ENCODE data around the gene KIAA1671. TPM values are rescaled to one million over a fixed set of nuclear protein-coding genes. Genes with fewer than 3 reads are reported as not detected.
A peak's percentile ranks its signal among the peaks of the same experiment; 100 is the strongest.

KIAA1671 gene
- total RNA-seq, 1 donor from 2014 or later, result 17.3 TPM

DNA sequence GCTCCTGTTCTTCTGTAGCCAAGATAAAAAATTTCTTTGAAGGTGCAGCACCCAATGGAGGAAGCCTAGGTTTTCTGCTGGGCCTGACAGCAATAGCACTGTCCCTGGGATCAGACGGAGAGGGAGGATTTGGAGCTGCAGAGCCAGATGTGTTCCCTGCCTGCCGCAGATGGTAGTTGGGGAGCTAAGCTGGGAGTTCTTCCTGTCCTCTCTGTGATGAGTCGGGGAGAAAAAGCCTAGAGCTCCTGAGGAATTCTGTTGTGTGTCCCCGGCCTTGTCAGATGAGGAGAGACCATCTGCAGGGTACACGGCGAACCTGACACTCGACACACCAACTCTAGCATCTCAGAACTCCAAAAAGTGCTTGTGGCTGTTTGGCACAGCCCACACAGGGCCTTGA is 143.4 kb downstream of the KIAA1671 start:
- H3K4me1 ChIP-seq, result peaks cover 15% of the 10 kb centered on the region
- DNase-seq (ENCODE audit: low spot score), result no peak
- H3K36me3 ChIP-seq, result no peaks in the 10 kb centered on the region
- Mint-ChIP-seq H3K27me3 (ENCODE audit: insufficient read depth, low read depth) (peaks cover 9% of the 10 kb centered on the region), H3K36me3 (peaks cover 2% of the 10 kb centered on the region), H3K9me3 (no peaks in the 10 kb centered on the region), H3K4me3 (no peak overlapping the region), H3K4me1 (peaks cover 39% of the 10 kb centered on the region), H3K27ac (peak overlapping the region; percentile 14)
- no peaks in the 10 kb centered on the region for H3K79me2 ChIP-seq (ENCODE audit: low read depth)
- H3K4me3 ChIP-seq, result no peak overlapping the region
- peaks cover 11% of the 10 kb centered on the region for H3F3A ChIP-seq (ENCODE audit: low read depth)
- H3K27ac ChIP-seq, result no peak overlapping the region
- peaks cover 35% of the 10 kb centered on the region for H4K20me1 ChIP-seq (ENCODE audit: low read depth)
- TF ChIP-seq, protein P1, sequence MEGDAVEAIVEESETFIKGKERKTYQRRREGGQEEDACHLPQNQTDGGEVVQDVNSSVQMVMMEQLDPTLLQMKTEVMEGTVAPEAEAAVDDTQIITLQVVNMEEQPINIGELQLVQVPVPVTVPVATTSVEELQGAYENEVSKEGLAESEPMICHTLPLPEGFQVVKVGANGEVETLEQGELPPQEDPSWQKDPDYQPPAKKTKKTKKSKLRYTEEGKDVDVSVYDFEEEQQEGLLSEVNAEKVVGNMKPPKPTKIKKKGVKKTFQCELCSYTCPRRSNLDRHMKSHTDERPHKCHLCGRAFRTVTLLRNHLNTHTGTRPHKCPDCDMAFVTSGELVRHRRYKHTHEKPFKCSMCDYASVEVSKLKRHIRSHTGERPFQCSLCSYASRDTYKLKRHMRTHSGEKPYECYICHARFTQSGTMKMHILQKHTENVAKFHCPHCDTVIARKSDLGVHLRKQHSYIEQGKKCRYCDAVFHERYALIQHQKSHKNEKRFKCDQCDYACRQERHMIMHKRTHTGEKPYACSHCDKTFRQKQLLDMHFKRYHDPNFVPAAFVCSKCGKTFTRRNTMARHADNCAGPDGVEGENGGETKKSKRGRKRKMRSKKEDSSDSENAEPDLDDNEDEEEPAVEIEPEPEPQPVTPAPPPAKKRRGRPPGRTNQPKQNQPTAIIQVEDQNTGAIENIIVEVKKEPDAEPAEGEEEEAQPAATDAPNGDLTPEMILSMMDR (IDR thresholded peaks at IDR 0.05), result no peak
- no peak for TF ChIP-seq EZH2phosphoT487 (IDR thresholded peaks at IDR 0.05)
- no peak for TF ChIP-seq EZH2 (IDR thresholded peaks at IDR 0.05)
- no peak overlapping the region for H2AFZ ChIP-seq (replicated peaks)
- no peak overlapping the region for H3K4me2 ChIP-seq
- no peaks in the 10 kb centered on the region for H3K27me3 ChIP-seq
- no peaks in the 10 kb centered on the region for H3K9me3 ChIP-seq (ENCODE audit: low read depth)
- no peak overlapping the region for H3K9ac ChIP-seq

DNA sequence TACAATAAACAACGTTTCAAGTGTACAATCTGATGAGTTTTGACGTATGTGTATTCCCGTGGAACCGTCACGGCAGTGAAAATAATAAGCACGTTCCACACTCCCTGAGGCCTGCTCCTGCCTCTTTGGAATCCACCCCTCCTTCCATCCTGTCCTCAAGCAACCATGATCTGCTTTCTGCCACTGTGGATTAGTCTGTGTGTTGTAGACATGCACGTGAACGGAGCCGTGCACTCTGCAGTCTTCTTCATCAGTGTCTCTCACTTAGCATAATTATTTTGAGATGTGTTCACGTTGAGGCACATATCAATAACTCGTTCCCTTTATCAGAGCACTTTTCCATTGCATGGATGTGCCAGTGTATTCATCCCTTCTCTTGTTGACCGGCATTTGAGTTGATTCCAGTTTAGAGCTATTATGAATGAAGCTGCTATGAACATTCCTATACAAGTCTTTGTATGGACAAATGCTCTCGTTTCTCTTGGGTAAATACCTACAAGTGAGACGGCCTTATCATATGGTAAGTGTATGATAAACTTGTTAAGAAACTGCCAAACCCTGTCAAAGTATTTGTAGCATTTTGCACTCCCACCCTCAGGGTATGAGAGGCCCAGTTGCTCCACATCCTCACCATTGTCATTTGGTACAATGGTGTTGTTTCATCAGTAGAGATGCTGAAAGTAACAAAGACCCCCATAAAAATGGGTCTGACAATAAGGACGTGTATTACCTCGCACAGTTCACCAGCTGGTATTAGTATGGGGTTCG is 144.3 kb downstream of the KIAA1671 start:
- TF ChIP-seq EZH2phosphoT487 (IDR thresholded peaks at IDR 0.05) (no peak), EZH2 (IDR thresholded peaks at IDR 0.05) (no peak)
- TF ChIP-seq, protein P1 (IDR thresholded peaks at IDR 0.05), result no peak
- no peak overlapping the region for H2AFZ ChIP-seq (replicated peaks)
- peak overlapping the region; percentile 47 for H3K27ac Mint-ChIP-seq
- H3K4me3 Mint-ChIP-seq, result peak overlapping the region; percentile 48
- H3K36me3 Mint-ChIP-seq, result peaks cover 2% of the 10 kb centered on the region
- H3K27me3 Mint-ChIP-seq (ENCODE audit: insufficient read depth, low read depth), result peaks cover 9% of the 10 kb centered on the region
- H4K20me1 ChIP-seq (ENCODE audit: low read depth), result peaks cover 35% of the 10 kb centered on the region
- no peak overlapping the region for H3K27ac ChIP-seq
- peaks cover 48% of the 10 kb centered on the region for H3K4me1 Mint-ChIP-seq
- H3F3A ChIP-seq (ENCODE audit: low read depth), result peaks cover 15% of the 10 kb centered on the region
- DNase-seq (ENCODE audit: low spot score), result no peak
- H3K36me3 ChIP-seq, result no peaks in the 10 kb centered on the region
- peaks cover 19% of the 10 kb centered on the region for H3K4me1 ChIP-seq
- no peaks in the 10 kb centered on the region for H3K79me2 ChIP-seq (ENCODE audit: low read depth)
- H3K9me3 Mint-ChIP-seq, result no peaks in the 10 kb centered on the region
- no peaks in the 10 kb centered on the region for H3K9me3 ChIP-seq (ENCODE audit: low read depth)
- no peak overlapping the region for H3K4me2 ChIP-seq
- no peaks in the 10 kb centered on the region for H3K27me3 ChIP-seq
- no peak overlapping the region for H3K4me3 ChIP-seq
- no peak overlapping the region for H3K9ac ChIP-seq

DNA sequence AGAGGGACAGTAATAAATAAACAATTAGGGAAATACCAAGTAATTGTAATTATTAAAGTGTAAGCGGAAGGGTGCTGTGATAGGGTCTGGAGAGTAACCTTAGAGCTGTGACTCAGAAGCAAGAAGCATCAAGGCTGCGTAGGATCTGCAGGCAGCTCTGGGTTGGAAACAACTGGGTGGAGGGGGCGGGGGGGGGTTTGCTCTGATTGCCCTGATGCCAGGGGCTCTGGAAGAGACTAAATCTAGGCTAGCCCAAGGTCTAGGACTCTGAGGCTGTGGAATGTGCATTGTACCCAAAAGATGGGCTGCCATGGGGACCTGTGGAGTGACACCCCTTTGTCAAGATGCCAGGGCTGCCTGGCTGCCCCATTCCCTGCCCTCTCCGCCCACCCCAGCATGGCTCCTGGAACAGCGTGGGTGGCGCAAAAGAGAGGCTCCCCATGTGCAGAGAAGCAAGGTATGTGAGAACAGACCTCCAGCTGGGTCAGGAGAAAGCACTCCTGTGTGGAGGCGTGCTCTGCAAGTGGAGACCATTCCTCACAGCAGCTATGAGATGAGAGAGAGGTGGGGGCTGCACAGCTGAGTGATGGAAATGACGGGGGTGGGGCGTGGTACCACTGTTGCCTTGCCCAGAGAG is 146.0 kb downstream of the KIAA1671 start:
- no peaks in the 10 kb centered on the region for H3K36me3 ChIP-seq
- H2AFZ ChIP-seq (replicated peaks), result no peak overlapping the region
- Mint-ChIP-seq H3K27ac (no peak overlapping the region), H3K27me3 (ENCODE audit: insufficient read depth, low read depth) (peaks cover 9% of the 10 kb centered on the region), H3K4me3 (no peak overlapping the region), H3K4me1 (peaks cover 43% of the 10 kb centered on the region), H3K36me3 (peaks cover 2% of the 10 kb centered on the region), H3K9me3 (no peaks in the 10 kb centered on the region)
- no peaks in the 10 kb centered on the region for H3K9me3 ChIP-seq (ENCODE audit: low read depth)
- no peak overlapping the region for H3K9ac ChIP-seq
- no peaks in the 10 kb centered on the region for H3K79me2 ChIP-seq (ENCODE audit: low read depth)
- no peak overlapping the region for H3K27ac ChIP-seq
- peak overlapping the region; percentile 38 for H3K4me2 ChIP-seq
- peaks cover 19% of the 10 kb centered on the region for H3K4me1 ChIP-seq
- peaks cover 28% of the 10 kb centered on the region for H4K20me1 ChIP-seq (ENCODE audit: low read depth)
- TF ChIP-seq, protein P1 (IDR thresholded peaks at IDR 0.05), result no peak
- no peak overlapping the region for H3K4me3 ChIP-seq
- H3K27me3 ChIP-seq, result no peaks in the 10 kb centered on the region
- H3F3A ChIP-seq (ENCODE audit: low read depth), result peaks cover 15% of the 10 kb centered on the region
- DNase-seq (ENCODE audit: low spot score), result peak; percentile 56
